ENCODE results near the gene SIGLEC12. TPM values are rescaled to one million over a fixed set of nuclear protein-coding genes. Genes with fewer than 3 reads are reported as not detected.
"Not testable (repeated sequence)": the region's sequence is repeated elsewhere in the genome, so short reads cannot be mapped to it uniquely, and the experiment has no call there.

The SIGLEC12 gene
- total RNA-seq, 1 donor from 2014 or later, result 0.11 TPM

DNA sequence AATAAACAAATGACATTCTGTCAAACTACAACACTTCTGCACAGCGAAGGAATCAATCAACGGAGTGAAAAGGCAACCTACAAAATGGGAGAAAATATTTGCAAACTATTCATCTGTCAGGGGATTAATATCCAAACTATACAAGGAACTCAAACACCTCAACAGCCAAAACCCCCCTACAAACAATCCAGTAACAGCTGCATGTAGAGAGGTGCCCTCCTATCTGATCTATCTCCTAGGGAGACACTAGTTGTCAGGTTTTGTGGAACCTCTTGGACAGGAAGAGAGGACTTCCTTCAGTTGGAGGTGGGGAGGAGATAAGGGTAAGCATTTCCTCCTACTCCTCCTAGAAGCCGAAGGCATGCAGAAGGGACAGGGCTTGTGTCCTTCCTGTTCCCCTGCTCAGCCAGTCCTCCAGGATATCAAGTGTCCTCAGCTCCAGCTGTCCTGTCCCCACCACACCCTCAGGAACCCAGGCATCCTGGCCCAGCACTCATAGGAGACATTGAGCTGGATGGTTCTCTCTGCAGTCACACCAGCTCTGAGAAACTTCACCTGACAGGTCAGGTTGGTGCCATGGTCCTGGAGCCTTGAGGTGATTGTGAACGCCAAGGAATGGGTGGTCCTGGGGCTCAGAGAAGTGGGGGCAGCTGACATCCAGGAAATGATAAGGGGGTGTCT lies 33.6 kb downstream of the SIGLEC12 start:
- Histone ChIP-seq H3K27me3 (ENCODE audit: low read depth) (peaks cover 63% of the 10 kb centered on the region), H3K36me3 (no peaks in the 10 kb centered on the region), H3K4me1 (no peaks in the 10 kb centered on the region), H3K9me3 (replicated peaks) (no peaks in the 10 kb centered on the region), H3K4me3 (no peak overlapping the region), H3K27ac (replicated peaks) (no peak overlapping the region)
- intact Hi-C loops (cut with micrococcal nuclease), result no loop called here
- TF ChIP-seq, protein P1, sequence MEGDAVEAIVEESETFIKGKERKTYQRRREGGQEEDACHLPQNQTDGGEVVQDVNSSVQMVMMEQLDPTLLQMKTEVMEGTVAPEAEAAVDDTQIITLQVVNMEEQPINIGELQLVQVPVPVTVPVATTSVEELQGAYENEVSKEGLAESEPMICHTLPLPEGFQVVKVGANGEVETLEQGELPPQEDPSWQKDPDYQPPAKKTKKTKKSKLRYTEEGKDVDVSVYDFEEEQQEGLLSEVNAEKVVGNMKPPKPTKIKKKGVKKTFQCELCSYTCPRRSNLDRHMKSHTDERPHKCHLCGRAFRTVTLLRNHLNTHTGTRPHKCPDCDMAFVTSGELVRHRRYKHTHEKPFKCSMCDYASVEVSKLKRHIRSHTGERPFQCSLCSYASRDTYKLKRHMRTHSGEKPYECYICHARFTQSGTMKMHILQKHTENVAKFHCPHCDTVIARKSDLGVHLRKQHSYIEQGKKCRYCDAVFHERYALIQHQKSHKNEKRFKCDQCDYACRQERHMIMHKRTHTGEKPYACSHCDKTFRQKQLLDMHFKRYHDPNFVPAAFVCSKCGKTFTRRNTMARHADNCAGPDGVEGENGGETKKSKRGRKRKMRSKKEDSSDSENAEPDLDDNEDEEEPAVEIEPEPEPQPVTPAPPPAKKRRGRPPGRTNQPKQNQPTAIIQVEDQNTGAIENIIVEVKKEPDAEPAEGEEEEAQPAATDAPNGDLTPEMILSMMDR (IDR thresholded peaks at IDR 0.05; ENCODE audit: borderline replicate concordance), result no peak
- no peak for DNase-seq

DNA sequence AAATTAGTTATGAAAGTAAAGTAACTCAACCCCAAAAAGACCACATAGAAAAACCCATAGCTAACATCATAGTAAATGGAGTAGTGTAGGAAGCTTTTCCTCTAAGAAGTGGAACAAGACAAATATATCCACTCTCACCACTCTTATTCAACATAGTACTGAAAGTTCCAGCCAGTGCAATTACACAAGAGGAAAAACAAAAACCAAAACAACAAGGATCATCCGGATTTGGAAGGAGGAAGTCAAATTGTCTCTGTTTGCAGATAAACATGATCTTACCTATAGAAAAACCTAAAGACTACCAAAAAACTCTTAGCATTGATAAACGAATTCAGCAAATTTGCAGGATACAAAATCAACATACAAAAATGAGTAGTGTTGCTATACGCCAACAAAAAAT lies 34.9 kb downstream of the SIGLEC12 start:
- no peak for DNase-seq
- no peaks in the 10 kb centered on the region for H3K36me3 ChIP-seq
- H3K4me3 ChIP-seq, result no peak overlapping the region
- intact Hi-C loops (cut with micrococcal nuclease), result no loop called here
- H3K4me1 ChIP-seq, result no peaks in the 10 kb centered on the region
- TF ChIP-seq, protein P1 (IDR thresholded peaks at IDR 0.05; ENCODE audit: borderline replicate concordance), result no peak
- peaks cover 65% of the 10 kb centered on the region for H3K27me3 ChIP-seq (ENCODE audit: low read depth)
- no peaks in the 10 kb centered on the region for H3K9me3 ChIP-seq (replicated peaks)
- H3K27ac ChIP-seq (replicated peaks), result no peak overlapping the region

- H3K27ac ChIP-seq (replicated peaks); H3K4me3 ChIP-seq; H3K9me3 ChIP-seq (replicated peaks); H3K36me3 ChIP-seq; intact Hi-C loops (cut with micrococcal nuclease); H3K4me1 ChIP-seq; DNase-seq: not testable (repeated sequence)
- H3K27me3 ChIP-seq (ENCODE audit: low read depth), result peaks cover 76% of the 10 kb centered on the region
Measured at GRCh38 chr19:51463976-51464581, 37.5 kb downstream of the SIGLEC12 start.

DNA sequence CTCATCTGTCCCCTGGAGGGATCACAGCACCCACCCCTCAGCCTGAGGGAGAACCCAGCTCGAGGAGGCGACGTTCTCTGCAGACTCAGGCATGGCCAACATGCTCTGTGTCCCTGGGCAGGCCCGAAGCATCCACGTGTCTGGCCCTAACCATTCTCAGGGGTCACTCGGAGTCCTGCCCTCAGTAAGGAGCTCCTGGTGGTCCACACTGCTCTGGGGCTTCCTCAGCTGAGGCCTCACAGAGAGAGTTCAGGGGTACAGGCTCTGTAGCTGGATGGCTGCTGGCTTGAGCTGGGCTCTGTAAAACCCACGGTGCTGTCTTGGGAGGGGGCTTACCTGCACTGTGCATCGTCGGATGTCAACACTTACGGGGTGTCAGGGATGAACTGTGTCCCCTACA lies 38.9 kb downstream of the SIGLEC12 start:
- peaks cover 78% of the 10 kb centered on the region for H3K27me3 ChIP-seq (ENCODE audit: low read depth)
- TF ChIP-seq, protein P1 (IDR thresholded peaks at IDR 0.05; ENCODE audit: borderline replicate concordance), result no peak

DNA sequence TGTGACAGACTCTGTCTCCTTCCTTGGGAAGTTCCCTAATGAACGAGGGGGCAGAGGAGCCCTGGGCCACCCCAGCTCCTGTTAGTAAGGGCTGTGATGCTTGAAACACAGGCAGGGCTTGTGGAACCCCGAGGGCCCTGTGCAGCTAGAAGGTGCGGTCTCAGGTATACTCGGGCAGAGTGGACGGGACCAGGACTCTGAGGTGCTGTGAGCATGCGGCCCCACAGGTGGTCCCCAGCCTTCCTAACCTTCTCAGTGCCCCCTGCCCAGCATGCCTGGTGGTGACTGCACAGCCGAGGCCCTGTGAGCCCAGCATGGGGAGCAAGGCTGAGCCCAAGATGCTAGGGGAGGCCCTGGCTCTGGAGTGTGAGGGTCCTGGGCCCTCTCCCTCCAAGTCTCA lies 39.3 kb downstream of the SIGLEC12 start:
- TF ChIP-seq, protein P1 (IDR thresholded peaks at IDR 0.05; ENCODE audit: borderline replicate concordance), result no peak
- intact Hi-C loops (cut with micrococcal nuclease), result no loop called here
- Histone ChIP-seq H3K27me3 (ENCODE audit: low read depth) (peaks cover 81% of the 10 kb centered on the region), H3K9me3 (replicated peaks) (no peaks in the 10 kb centered on the region), H3K36me3 (no peaks in the 10 kb centered on the region), H3K4me1 (no peaks in the 10 kb centered on the region), H3K27ac (replicated peaks) (no peak overlapping the region), H3K4me3 (no peak overlapping the region)
- no peak for DNase-seq

More for the DNA sequence above, 38.9 kb downstream of the SIGLEC12 start:
- H3K36me3 ChIP-seq, result no peaks in the 10 kb centered on the region
- no peak overlapping the region for H3K4me3 ChIP-seq
- H3K27ac ChIP-seq (replicated peaks), result no peak overlapping the region
- no peaks in the 10 kb centered on the region for H3K4me1 ChIP-seq
- intact Hi-C loops (cut with micrococcal nuclease), result no loop called here
- no peaks in the 10 kb centered on the region for H3K9me3 ChIP-seq (replicated peaks)
- no peak for DNase-seq

- no peaks in the 10 kb centered on the region for H3K9me3 ChIP-seq (replicated peaks)
- intact Hi-C loops (cut with micrococcal nuclease), result no loop called here
- TF ChIP-seq, protein P1 (IDR thresholded peaks at IDR 0.05; ENCODE audit: borderline replicate concordance), result no peak
- no peaks in the 10 kb centered on the region for H3K36me3 ChIP-seq
- no peak overlapping the region for H3K4me3 ChIP-seq
- no peak for DNase-seq
- H3K27ac ChIP-seq (replicated peaks), result no peak overlapping the region
- H3K4me1 ChIP-seq, result no peaks in the 10 kb centered on the region
- H3K27me3 ChIP-seq (ENCODE audit: low read depth), result peaks cover 87% of the 10 kb centered on the region
Measured at GRCh38 chr19:51461723-51462161, 39.9 kb downstream of the SIGLEC12 start.

Measured in left ventricle myocardium inferior (tissue), 1 donor.